NCI-H2029 (cell line): ENCODE measurements around the gene PRR11.
A peak's percentile ranks its signal among the peaks of the same experiment; 100 is the strongest.
"Not testable (repeated sequence)": the region's sequence is repeated elsewhere in the genome, so short reads cannot be mapped to it uniquely, and the experiment has no call there.

ENCODE experiments used
- DNase-seq: peaks from one replicate; lab custom pipeline; 2025; lab: John Stamatoyannopoulos, UW

Gene PRR11

GRCh38 chr17:59152925-59153324 is 2.6 kb upstream of the PRR11 start:
- DNase-seq = no peak

- DNase-seq = peak; percentile 43
These were observed 1.2 kb upstream of the PRR11 start for GRCh38 chr17:59154292-59154720.

GRCh38 chr17:59154721-59155438 is 666 bp upstream of the PRR11 start, which contains the start of gene SKA2:
Gene SKA2 (minus strand): TSS chr17:59155186. CDS start chr17:59155163, 23 bp downstream.
- DNase-seq = peak; percentile 100

GRCh38 chr17:59160157-59161025 is 4.8 kb downstream of the PRR11 start:
- peak; percentile 29 for DNase-seq

- DNase-seq = no peak
These were observed 5.9 kb downstream of the PRR11 start for GRCh38 chr17:59161477-59161876.

- DNase-seq = peak; percentile 34
These were observed 10.4 kb downstream of the PRR11 start for GRCh38 chr17:59165933-59166342.

- DNase-seq = no peak
These were observed 12.0 kb downstream of the PRR11 start for GRCh38 chr17:59167571-59168001.

- no peak for DNase-seq
These were observed 17.0 kb downstream of the PRR11 start for GRCh38 chr17:59172436-59173004.

GRCh38 chr17:59174671-59175070 is 19.1 kb downstream of the PRR11 start:
- DNase-seq = no peak

- DNase-seq = no peak
These were observed 19.5 kb downstream of the PRR11 start for GRCh38 chr17:59175076-59175475.

GRCh38 chr17:59178266-59178985 is 22.9 kb downstream of the PRR11 start:
- no peak for DNase-seq

GRCh38 chr17:59179601-59180000 is 24.1 kb downstream of the PRR11 start:
- not testable (repeated sequence) for DNase-seq

GRCh38 chr17:59180626-59181025 is 25.1 kb downstream of the PRR11 start:
- no peak for DNase-seq

GRCh38 chr17:59181481-59181880 is 25.9 kb downstream of the PRR11 start:
- no peak for DNase-seq

GRCh38 chr17:59185997-59186396 is 30.5 kb downstream of the PRR11 start:
- DNase-seq = no peak

GRCh38 chr17:59186850-59187249 is 31.3 kb downstream of the PRR11 start:
- DNase-seq = no peak

- DNase-seq = no peak
These were observed 35.3 kb downstream of the PRR11 start for GRCh38 chr17:59190806-59191205.

GRCh38 chr17:59193336-59193862 is 37.9 kb downstream of the PRR11 start:
- DNase-seq = no peak

- DNase-seq = no peak
These were observed 43.9 kb downstream of the PRR11 start for GRCh38 chr17:59199398-59199797.

- no peak for DNase-seq
These were observed 46.8 kb downstream of the PRR11 start for GRCh38 chr17:59202320-59202719.

- DNase-seq = no peak
These were observed 63.8 kb downstream of the PRR11 start for GRCh38 chr17:59219370-59219769.

- no peak for DNase-seq
These were observed 64.4 kb downstream of the PRR11 start for GRCh38 chr17:59219992-59220327.
